K562 (cell line): Measurements from ENCODE around the gene TMEM107. TPM values are rescaled to one million over a fixed set of nuclear protein-coding genes. Genes with fewer than 3 reads are reported as not detected.
A peak's percentile ranks its signal among the peaks of the same experiment; 100 is the strongest.

Source experiments
- HDAC1 ChIP-seq, 2 experiments: fragments of 450-650 bp; IDR thresholded peaks; 2 replicates each; pipeline ENCODE4 v1.6.1; 2016 to 2017; ENCODE audit warnings: inconsistent platforms in 1 of 2, mild to moderate bottlenecking in 1 of 2, moderate library complexity in 1 of 2
- PHF21A ChIP-seq: fragments of 450-650 bp; IDR thresholded peaks from 2 replicates; pipeline ENCODE4 v1.6.1; 2017; ENCODE audit warnings: low read depth, borderline replicate concordance
- PYGO2 ChIP-seq: fragments of 450-650 bp; IDR thresholded peaks from 2 replicates; pipeline ENCODE4 v1.6.1; 2016; ENCODE audit warnings: mild to moderate bottlenecking, missing genetic modification characterization, moderate library complexity, missing compliant biosample characterization
- RBBP5 ChIP-seq: fragments of 200-600 bp; sonication (generic); IDR thresholded peaks from 2 replicates; pipeline ENCODE4 v1.6.1; 2012; ENCODE audit warnings: borderline replicate concordance, mild to moderate bottlenecking, low read length, control low read depth, inconsistent platforms; ENCODE audit not compliant: insufficient read depth, poor library complexity, severe bottlenecking
- SMAD4 ChIP-seq: fragments of 250-450 bp; sonication (Bioruptor Pico); conservative IDR thresholded peaks from 2 replicates; pipeline ENCODE4 v1.8.0; 2021; ENCODE audit warnings: inconsistent platforms, mild to moderate bottlenecking, moderate library complexity
- SRF ChIP-seq, 2 experiments: fragments of 250-450, 450-650 bp in 1 of 2; sonication (Bioruptor Pico) in 1 of 2; sonication (generic) in 1 of 2; formaldehyde crosslinking; IDR thresholded peaks; 2 replicates each; pipeline versions ENCODE4 v1.5.0 to v1.5.1; 2020 to 2022; ENCODE audit warnings: mild to moderate bottlenecking in 1 of 2, missing genetic modification reagents in 1 of 2
- TRIM24 ChIP-seq, 2 experiments: fragments of 450-650 bp; IDR thresholded peaks; 2 replicates each; pipeline ENCODE4 v1.6.1; 2016
- YY1 ChIP-seq, 3 experiments: IDR thresholded peaks; 2 replicates each; pipeline ENCODE4 v1.6.1; 2011; ENCODE audit warnings: low read length in 2 of 3, mild to moderate bottlenecking in 2 of 3, moderate library complexity in 2 of 3, borderline replicate concordance in 1 of 3, control low read depth in 1 of 3, low read depth in 1 of 3; ENCODE audit not compliant: insufficient read depth in 3 of 3, insufficient replicate concordance in 2 of 3, control insufficient read depth in 1 of 3, insufficient read length in 1 of 3; ENCODE audit errors: extremely low read depth in 1 of 3
- ZKSCAN3 ChIP-seq: fragments of 250-450 bp; sonication (Bioruptor Pico); IDR thresholded peaks from 2 replicates; pipeline ENCODE4 v1.4.0; 2020
- ZSCAN29 ChIP-seq: fragments of 450-650 bp; IDR thresholded peaks from 2 replicates; pipeline ENCODE4 v1.6.1; 2017
- polyA plus RNA-seq, 8 experiments: library from polyadenylated mRNA; depleted of rRNA in 4 of 8; stranded (reverse) in 5 of 8; unstranded in 3 of 8; fragments of >200 nt; fragmentation: Nextera tagmentation in 2 of 8; fragmentation: Illumina TruSeq in 1 of 8; extraction: Ambion mirVana in 2 of 8; extraction: Trizol in 1 of 8; gene quantifications; 2 replicates each; pipeline versions ENCODE4 v1.2.1 to v1.2.3, GENCODE V29; 2011 to 2014; ENCODE audit warnings: inconsistent platforms in 1 of 8, missing spikeins in 1 of 8
- total RNA-seq, 7 experiments: library from RNA; depleted of rRNA in 6 of 7; stranded (reverse); fragments of >200 nt in 6 of 7; fragmentation: Illumina TruSeq in 2 of 7; extraction: Trizol in 2 of 7; gene quantifications; 2 replicates each; pipeline versions ENCODE4 v1.2.1 to v1.2.3, GENCODE V29; 2011 to 2021; ENCODE audit warnings: low replicate concordance in 1 of 7
- TF ChIP-seq, protein P1 (sequence below): sonication (generic); formaldehyde crosslinking; IDR thresholded peaks from 2 replicates; pipeline ENCODE4 v1.9.0; 2022; ENCODE audit warnings: mild to moderate bottlenecking, missing genetic modification reagents
- TF ChIP-seq, protein P2 (sequence below), 2 experiments: fragments of 250-450 bp in 1 of 2; fragments of 450-650 bp in 1 of 2; sonication (Bioruptor Pico) in 1 of 2; IDR thresholded peaks; 2 replicates each; pipeline versions ENCODE4 v1.6.1 to v1.8.0; 2016 to 2021; ENCODE audit warnings: mild to moderate bottlenecking in 2 of 2, moderate library complexity in 2 of 2, missing compliant biosample characterization in 1 of 2, missing genetic modification characterization in 1 of 2
- TF ChIP-seq, protein P3 (sequence below): fragments of 450-650 bp; IDR thresholded peaks from 2 replicates; pipeline ENCODE4 v1.6.1; 2014; ENCODE audit warnings: low read depth, mild to moderate bottlenecking, moderate library complexity, borderline replicate concordance
- TF ChIP-seq, protein P4 (sequence below): fragments of 450-650 bp; IDR thresholded peaks from 2 replicates; pipeline ENCODE4 v1.6.1; 2016; ENCODE audit warnings: low read depth

TMEM107 gene
- total and polyA plus RNA-seq, 9 of the 15 experiments (the other 6 are each of a cell fraction or from before 2014, with no cell fraction given): 7.1 to 26.2 (median 16.9) TPM

DNA sequence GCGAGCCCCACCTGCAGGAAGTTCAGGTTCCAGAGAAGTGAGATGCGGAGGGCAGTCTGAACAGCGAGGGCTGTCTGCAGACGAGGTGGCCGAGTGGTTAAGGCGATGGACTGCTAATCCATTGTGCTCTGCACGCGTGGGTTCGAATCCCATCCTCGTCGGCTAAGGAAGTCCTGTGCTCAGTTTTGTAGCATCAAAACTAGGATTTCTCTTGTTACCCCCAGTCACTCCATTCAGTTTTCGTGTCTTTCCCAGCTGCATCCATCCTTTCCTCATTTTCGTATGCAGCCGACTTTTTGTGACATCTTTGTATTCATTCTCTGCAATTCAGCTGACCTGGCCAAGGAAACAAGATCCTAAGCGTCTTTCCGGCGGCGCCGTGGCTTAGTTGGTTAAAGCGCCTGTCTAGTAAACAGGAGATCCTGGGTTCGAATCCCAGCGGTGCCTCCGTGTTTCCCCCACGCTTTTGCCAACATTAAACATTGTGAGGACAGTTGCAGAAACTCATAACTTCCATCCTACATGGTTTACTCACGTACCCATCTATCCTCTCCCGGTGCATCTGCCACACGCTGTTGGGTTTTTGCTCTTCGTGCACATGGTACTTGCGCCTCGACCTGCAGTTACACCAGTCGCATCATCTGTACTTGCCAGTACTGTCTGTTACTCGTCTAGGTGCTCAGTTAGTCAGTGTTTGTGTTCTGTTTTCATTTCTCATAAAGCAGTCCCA lies 10.8 kb upstream of the TMEM107 start (continued):
- TF ChIP-seq, protein P1, sequence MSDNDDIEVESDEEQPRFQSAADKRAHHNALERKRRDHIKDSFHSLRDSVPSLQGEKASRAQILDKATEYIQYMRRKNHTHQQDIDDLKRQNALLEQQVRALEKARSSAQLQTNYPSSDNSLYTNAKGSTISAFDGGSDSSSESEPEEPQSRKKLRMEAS (CRISPR knock-in tag): no peak; the same call in 1 of the 2 replicates
- TF ChIP-seq SMAD4 (0 out of 2 replicates have a peak, but pooled peaks have one; percentile 34), HDAC1 (IDR thresholded peaks at IDR 0.05) (peak; percentile 17 to 89; a peak in 3 of 4 replicates), PYGO2 (tag) (no peak), SRF (CRISPR knock-in tag; IDR thresholded peaks at IDR 0.05) (0 out of 4 replicates have a peak, but pooled peaks of 1 of the 2 experiments have one; percentile 21), RBBP5 (no peak), PHF21A (no peak), YY1 (IDR thresholded peaks at IDR 0.05; ENCODE audit: borderline replicate concordance in 1 of 3, control insufficient read depth in 1 of 3, extremely low read depth in 1 of 3, insufficient read depth in 3 of 3, insufficient read length in 1 of 3, insufficient replicate concordance in 2 of 3, low read depth in 1 of 3, low read length in 2 of 3) (peak in 2 of 3 experiments; percentile 4 to 7), ZSCAN29 (peak; percentile 34), ZKSCAN3 (no peak), TRIM24 (IDR thresholded peaks at IDR 0.05) (no peak)
- TF ChIP-seq, protein P2, sequence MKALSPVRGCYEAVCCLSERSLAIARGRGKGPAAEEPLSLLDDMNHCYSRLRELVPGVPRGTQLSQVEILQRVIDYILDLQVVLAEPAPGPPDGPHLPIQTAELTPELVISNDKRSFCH (CRISPR knock-in tag; IDR thresholded peaks at IDR 0.05): no peak
- TF ChIP-seq, protein P2 (tag; IDR thresholded peaks at IDR 0.05): peak; percentile 38; the same call in 1 of the 2 replicates
- TF ChIP-seq, protein P3, sequence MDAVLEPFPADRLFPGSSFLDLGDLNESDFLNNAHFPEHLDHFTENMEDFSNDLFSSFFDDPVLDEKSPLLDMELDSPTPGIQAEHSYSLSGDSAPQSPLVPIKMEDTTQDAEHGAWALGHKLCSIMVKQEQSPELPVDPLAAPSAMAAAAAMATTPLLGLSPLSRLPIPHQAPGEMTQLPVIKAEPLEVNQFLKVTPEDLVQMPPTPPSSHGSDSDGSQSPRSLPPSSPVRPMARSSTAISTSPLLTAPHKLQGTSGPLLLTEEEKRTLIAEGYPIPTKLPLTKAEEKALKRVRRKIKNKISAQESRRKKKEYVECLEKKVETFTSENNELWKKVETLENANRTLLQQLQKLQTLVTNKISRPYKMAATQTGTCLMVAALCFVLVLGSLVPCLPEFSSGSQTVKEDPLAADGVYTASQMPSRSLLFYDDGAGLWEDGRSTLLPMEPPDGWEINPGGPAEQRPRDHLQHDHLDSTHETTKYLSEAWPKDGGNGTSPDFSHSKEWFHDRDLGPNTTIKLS: no peak
- TF ChIP-seq, protein P4, sequence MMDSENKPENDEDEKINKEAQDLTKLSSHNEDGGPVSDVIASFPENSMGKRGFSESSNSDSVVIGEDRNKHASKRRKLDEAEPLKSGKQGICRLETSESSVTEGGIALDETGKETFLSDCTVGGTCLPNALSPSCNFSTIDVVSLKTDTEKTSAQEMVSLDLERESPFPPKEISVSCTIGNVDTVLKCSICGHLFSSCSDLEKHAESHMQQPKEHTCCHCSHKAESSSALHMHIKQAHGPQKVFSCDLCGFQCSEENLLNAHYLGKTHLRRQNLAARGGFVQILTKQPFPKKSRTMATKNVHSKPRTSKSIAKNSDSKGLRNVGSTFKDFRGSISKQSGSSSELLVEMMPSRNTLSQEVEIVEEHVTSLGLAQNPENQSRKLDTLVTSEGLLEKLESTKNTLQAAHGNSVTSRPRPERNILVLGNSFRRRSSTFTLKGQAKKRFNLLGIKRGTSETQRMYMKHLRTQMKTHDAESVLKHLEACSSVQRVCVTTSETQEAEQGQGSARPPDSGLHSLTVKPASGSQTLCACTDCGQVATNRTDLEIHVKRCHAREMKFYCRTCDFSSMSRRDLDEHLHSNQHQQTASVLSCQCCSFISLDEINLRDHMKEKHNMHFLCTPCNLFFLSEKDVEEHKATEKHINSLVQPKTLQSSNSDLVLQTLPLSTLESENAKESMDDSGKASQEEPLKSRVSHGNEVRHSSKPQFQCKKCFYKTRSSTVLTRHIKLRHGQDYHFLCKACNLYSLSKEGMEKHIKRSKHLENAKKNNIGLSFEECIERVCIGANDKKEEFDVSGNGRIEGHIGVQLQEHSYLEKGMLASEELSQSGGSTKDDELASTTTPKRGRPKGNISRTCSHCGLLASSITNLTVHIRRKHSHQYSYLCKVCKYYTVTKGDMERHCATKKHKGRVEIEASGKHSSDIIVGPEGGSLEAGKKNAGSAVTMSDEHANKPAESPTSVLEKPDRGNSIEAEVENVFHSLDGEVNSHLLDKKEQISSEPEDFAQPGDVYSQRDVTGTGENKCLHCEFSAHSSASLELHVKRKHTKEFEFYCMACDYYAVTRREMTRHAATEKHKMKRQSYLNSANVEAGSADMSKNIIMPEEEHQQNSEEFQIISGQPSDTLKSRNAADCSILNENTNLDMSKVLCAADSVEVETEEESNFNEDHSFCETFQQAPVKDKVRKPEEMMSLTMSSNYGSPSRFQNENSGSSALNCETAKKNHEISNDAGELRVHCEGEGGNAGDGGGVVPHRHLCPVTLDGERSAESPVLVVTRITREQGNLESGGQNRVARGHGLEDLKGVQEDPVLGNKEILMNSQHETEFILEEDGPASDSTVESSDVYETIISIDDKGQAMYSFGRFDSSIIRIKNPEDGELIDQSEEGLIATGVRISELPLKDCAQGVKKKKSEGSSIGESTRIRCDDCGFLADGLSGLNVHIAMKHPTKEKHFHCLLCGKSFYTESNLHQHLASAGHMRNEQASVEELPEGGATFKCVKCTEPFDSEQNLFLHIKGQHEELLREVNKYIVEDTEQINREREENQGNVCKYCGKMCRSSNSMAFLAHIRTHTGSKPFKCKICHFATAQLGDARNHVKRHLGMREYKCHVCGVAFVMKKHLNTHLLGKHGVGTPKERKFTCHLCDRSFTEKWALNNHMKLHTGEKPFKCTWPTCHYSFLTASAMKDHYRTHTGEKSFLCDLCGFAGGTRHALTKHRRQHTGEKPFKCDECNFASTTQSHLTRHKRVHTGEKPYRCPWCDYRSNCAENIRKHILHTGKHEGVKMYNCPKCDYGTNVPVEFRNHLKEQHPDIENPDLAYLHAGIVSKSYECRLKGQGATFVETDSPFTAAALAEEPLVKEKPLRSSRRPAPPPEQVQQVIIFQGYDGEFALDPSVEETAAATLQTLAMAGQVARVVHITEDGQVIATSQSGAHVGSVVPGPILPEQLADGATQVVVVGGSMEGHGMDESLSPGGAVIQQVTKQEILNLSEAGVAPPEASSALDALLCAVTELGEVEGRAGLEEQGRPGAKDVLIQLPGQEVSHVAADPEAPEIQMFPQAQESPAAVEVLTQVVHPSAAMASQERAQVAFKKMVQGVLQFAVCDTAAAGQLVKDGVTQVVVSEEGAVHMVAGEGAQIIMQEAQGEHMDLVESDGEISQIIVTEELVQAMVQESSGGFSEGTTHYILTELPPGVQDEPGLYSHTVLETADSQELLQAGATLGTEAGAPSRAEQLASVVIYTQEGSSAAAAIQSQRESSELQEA: peak; percentile 69
